Aorta (tissue), 5 donors: ENCODE data around the gene KDM3B. TPM values are rescaled to one million over a fixed set of nuclear protein-coding genes. Genes with fewer than 3 reads are reported as not detected.
"Not testable (repeated sequence)": the region's sequence is repeated elsewhere in the genome, so short reads cannot be mapped to it uniquely, and the experiment has no call there.

Experiments
- ATAC-seq: fragments of 200-7000 bp; cut with Tn5 transposase; one replicate; pipeline ENCODE4 v1.9.1; 2022; ENCODE audit warnings: moderate library complexity; ENCODE audit not compliant: low FRiP score
- DNase-seq, 2 donors: peaks; one replicate each; pipeline ENCODE4 v3.0.0-alpha.2; 2020
- H3K27ac ChIP-seq, 2 donors: one replicate each; pipeline ENCODE4 v1.5.1; 2013; ENCODE audit warnings: low read length in 2 of 2, mild to moderate bottlenecking in 2 of 2, moderate library complexity in 2 of 2, control low read depth in 1 of 2, inconsistent platforms in 1 of 2, low read depth in 1 of 2
- H3K27me3 ChIP-seq, 2 donors: one replicate each; pipeline ENCODE4 v1.6.1; 2013; ENCODE audit warnings: control low read depth in 1 of 2, low read length in 1 of 2, mild to moderate bottlenecking in 1 of 2, moderate library complexity in 1 of 2; ENCODE audit not compliant: insufficient read depth in 2 of 2, control insufficient read depth in 1 of 2
- H3K36me3 ChIP-seq, 2 donors: one replicate each; pipeline ENCODE4 v1.6.1; 2013; ENCODE audit warnings: control low read depth in 1 of 2, low read length in 1 of 2, mild to moderate bottlenecking in 1 of 2; ENCODE audit not compliant: insufficient read depth in 2 of 2, control insufficient read depth in 1 of 2
- H3K4me1 ChIP-seq, 2 donors: one replicate each; pipeline ENCODE4 v1.6.1; 2013; ENCODE audit warnings: low read length in 2 of 2, control low read depth in 1 of 2, mild to moderate bottlenecking in 1 of 2, moderate library complexity in 1 of 2; ENCODE audit not compliant: insufficient read depth in 2 of 2, control insufficient read depth in 1 of 2
- H3K4me3 ChIP-seq, 2 donors: one replicate each; pipeline ENCODE4 v1.5.1; 2013; ENCODE audit warnings: low read length in 2 of 2, control low read depth in 1 of 2, mild to moderate bottlenecking in 1 of 2
- H3K9me3 ChIP-seq: one replicate; pipeline ENCODE4 v1.6.1; 2013; ENCODE audit warnings: mild to moderate bottlenecking, low read length; ENCODE audit not compliant: control insufficient read depth
- WGBS, 2 donors: extraction: QIAGEN DNeasy Blood & Tissue Kit; methylation state at CpG; one replicate each; pipeline ENCODE4 v1.1.7; 2013; 5-methylcytosine and 5-hydroxymethylcytosine counted together
- intact Hi-C, 2 donors: fragments of 100-400 bp; cut with DNase I; formaldehyde crosslinking; loops; one replicate each; pipeline versions ENCODE4 v1.14.2 to v1.15.0; 2022
- polyA plus RNA-seq, 2 donors: library from polyadenylated mRNA; stranded (reverse); fragments of 200-250 nt; gene quantifications; one replicate each; pipeline ENCODE4 v1.2.3, GENCODE V29; 2013
- total RNA-seq, 2 donors: library from RNA; stranded (reverse); fragmentation: NEBNext Ultra II Directional; extraction: Animal tissue kit (Norgen Biotek cat#: 25700); gene quantifications; one replicate each; pipeline ENCODE4 v1.2.1, GENCODE V29; 2021
- donor health status: healthy with polysubstance abuse.
- donor health status: Bipolar disorder and iron deficiency.
- donor health status: DM: no; HTN: no; CAD: no.
- donor health status: DM: no; HTN: no; CAD: no.
- donor health status: DM: yes; HTN: yes; CAD: no.

KDM3B gene
- total and polyA plus RNA-seq, 4 donors = 17.4 to 66.0 (median 41.6) TPM

- intact Hi-C loops = no loop called here
- Histone ChIP-seq H3K4me1 (no peaks in the 10 kb centered on the region), H3K4me3 (no peak overlapping the region), H3K9me3 (no peaks in the 10 kb centered on the region), H3K27me3 (no peaks in the 10 kb centered on the region), H3K36me3 (peaks cover 5 to 6% of the 10 kb centered on the region in 2 donors), H3K27ac (no peak overlapping the region)
- ATAC-seq (no peak), DNase-seq (no peak)
- 66 to 67% methylated on average over 9 of the region's 9 CpGs for WGBS, 2 donors
Observed at GRCh38 chr5:138391859-138392386, 39.4 kb downstream of the KDM3B start.

- Histone ChIP-seq H3K36me3 (peaks cover 4 to 10% of the 10 kb centered on the region in 2 donors), H3K4me3 (no peak overlapping the region), H3K4me1 (peaks cover 0 to 2% of the 10 kb centered on the region in 2 donors), H3K9me3 (no peaks in the 10 kb centered on the region), H3K27me3 (no peaks in the 10 kb centered on the region), H3K27ac (no peak overlapping the region)
- ATAC-seq = no peak
- no peak for DNase-seq
- intact Hi-C loops = loop anchor here in 1 of 2 donors (10.0 kb wide), 1 partner anchor 178 kb away; no protein-coding TSS in a partner anchor
Observed at GRCh38 chr5:138402640-138403039, 50.2 kb downstream of the KDM3B start.

- Histone ChIP-seq H3K4me3 (no peak overlapping the region), H3K4me1 (peaks cover 0 to 2% of the 10 kb centered on the region in 2 donors), H3K36me3 (peaks cover 0 to 2% of the 10 kb centered on the region in 2 donors), H3K27ac (no peak overlapping the region), H3K27me3 (no peaks in the 10 kb centered on the region), H3K9me3 (no peaks in the 10 kb centered on the region)
- intact Hi-C loops = loop anchor here in 1 of 2 donors (10.0 kb wide), 1 partner anchor 183 kb away; no protein-coding TSS in a partner anchor
- ATAC-seq (no peak), DNase-seq (no peak)
- 83 to 84% methylated on average over 5 of the region's 5 CpGs for WGBS, 2 donors
Observed at GRCh38 chr5:138408023-138408422, 55.5 kb downstream of the KDM3B start.

- H3K4me3 ChIP-seq, H3K27ac ChIP-seq, H3K9me3 ChIP-seq, H3K4me1 ChIP-seq, ATAC-seq, H3K36me3 ChIP-seq, H3K27me3 ChIP-seq: not testable (repeated sequence)
- 58 to 67% methylated on average over 13 of the region's 14 CpGs for WGBS, 2 donors
- peak in 1 of 2 donors; percentile 58 for DNase-seq
- intact Hi-C loops = loop anchor here in 1 of 2 donors (5.0 kb wide), 1 partner anchor 189 kb away; no protein-coding TSS in a partner anchor
Observed at GRCh38 chr5:138410996-138411640, 58.6 kb downstream of the KDM3B start.

GRCh38 chr5:138418444-138418843 lies 66.0 kb downstream of the KDM3B start:
- H3K27ac ChIP-seq = no peak overlapping the region
- H3K36me3 ChIP-seq = peaks cover 4 to 19% of the 10 kb centered on the region in 2 donors
- H3K4me3 ChIP-seq = no peak overlapping the region
- peaks cover 0 to 2% of the 10 kb centered on the region in 2 donors for H3K4me1 ChIP-seq
- no peak for ATAC-seq
- H3K9me3 ChIP-seq = no peaks in the 10 kb centered on the region
- intact Hi-C loops = no loop called here
- DNase-seq = no peak
- WGBS, 2 donors = 85 to 93% methylated on average over 2 of the region's 2 CpGs
- H3K27me3 ChIP-seq = no peaks in the 10 kb centered on the region

- ATAC-seq = no peak
- no peaks in the 10 kb centered on the region for H3K4me1 ChIP-seq
- no peak for DNase-seq
- H3K27me3 ChIP-seq = no peaks in the 10 kb centered on the region
- 99 to 100% methylated on average over 1 of the region's 1 CpG for WGBS, 2 donors
- H3K4me3 ChIP-seq = no peak overlapping the region
- no peaks in the 10 kb centered on the region for H3K9me3 ChIP-seq
- peaks cover 11 to 23% of the 10 kb centered on the region in 2 donors for H3K36me3 ChIP-seq
- intact Hi-C loops = no loop called here
- H3K27ac ChIP-seq = no peak overlapping the region
Observed at GRCh38 chr5:138425079-138425478, 72.6 kb downstream of the KDM3B start.

GRCh38 chr5:138435943-138436342 lies 83.5 kb downstream of the KDM3B start:
- Histone ChIP-seq H3K27ac (no peak overlapping the region), H3K9me3 (no peaks in the 10 kb centered on the region), H3K27me3 (no peaks in the 10 kb centered on the region), H3K4me1 (no peaks in the 10 kb centered on the region), H3K4me3 (no peak overlapping the region), H3K36me3 (peaks cover 9 to 13% of the 10 kb centered on the region in 2 donors)
- DNase-seq = no peak
- intact Hi-C loops = no loop called here
- no peak for ATAC-seq
- WGBS, 2 donors = 61 to 64% methylated on average over 5 of the region's 5 CpGs

- no peaks in the 10 kb centered on the region for H3K9me3 ChIP-seq
- ATAC-seq (no peak), DNase-seq (no peak)
- no peaks in the 10 kb centered on the region for H3K4me1 ChIP-seq
- intact Hi-C loops = no loop called here
- peak overlapping the region; percentile 5 to 56 for H3K4me3 ChIP-seq
- WGBS, 2 donors = 77 to 79% methylated on average over 11 of the region's 11 CpGs
- H3K27me3 ChIP-seq = no peaks in the 10 kb centered on the region
- no peak overlapping the region for H3K27ac ChIP-seq
- peaks cover 4 to 7% of the 10 kb centered on the region in 2 donors for H3K36me3 ChIP-seq
Observed at GRCh38 chr5:138438003-138438723, 85.7 kb downstream of the KDM3B start.
